HepG2 (cell line): ENCODE results near the gene DCHS2. TPM values are rescaled to one million over a fixed set of nuclear protein-coding genes. Genes with fewer than 3 reads are reported as not detected.

Experiments used
- BCLAF1 ChIP-seq: fragments of 450-650 bp; IDR thresholded peaks from 2 replicates; pipeline ENCODE4 v1.6.1; 2017; ENCODE audit warnings: mild to moderate bottlenecking
- ZNF180 ChIP-seq: sonication (generic); formaldehyde crosslinking; IDR thresholded peaks from 2 replicates; pipeline ENCODE4 v1.4.0; 2020; ENCODE audit warnings: low read depth, missing genetic modification reagents, borderline replicate concordance
- ZNF646 ChIP-seq: sonication (generic); formaldehyde crosslinking; IDR thresholded peaks from 2 replicates; pipeline ENCODE4 v1.9.0; 2021; ENCODE audit warnings: mild to moderate bottlenecking, missing genetic modification reagents
- ZNF800 ChIP-seq: sonication (generic); formaldehyde crosslinking; IDR thresholded peaks from 2 replicates; pipeline ENCODE4 v1.4.0; 2020; ENCODE audit warnings: missing genetic modification reagents
- polyA plus RNA-seq, 8 experiments: library from polyadenylated mRNA; depleted of rRNA in 3 of 8; stranded (reverse) in 7 of 8; unstranded in 1 of 8; fragments of >200 nt; fragmentation: Illumina TruSeq in 4 of 8; extraction: Trizol in 4 of 8; gene quantifications; 2 replicates each; pipeline versions ENCODE4 v1.2.1 to v1.2.3, GENCODE V29; 2011 to 2016; ENCODE audit warnings: low read depth in 4 of 8, missing spikeins in 1 of 8, mixed read lengths in 1 of 8; ENCODE audit not compliant: insufficient read depth in 1 of 8
- total RNA-seq, 5 experiments: library from RNA; depleted of rRNA; stranded (reverse); fragments of >200 nt; fragmentation: Illumina TruSeq; extraction: Trizol; gene quantifications; 2 replicates each; pipeline ENCODE4 v1.2.3, GENCODE V29; 2016; ENCODE audit warnings: low read depth in 1 of 5

DCHS2 gene
- total and polyA plus RNA-seq, 2 of the 13 experiments (the other 11 are each of a cell fraction or from before 2014, with no cell fraction given) = 0.03 TPM; not detected in 1

GRCh38 chr4:154389148-154389547, 102.5 kb downstream of the DCHS2 start (continued):
- TF ChIP-seq ZNF646 (CRISPR knock-in tag) (no peak), ZNF180 (no peak), BCLAF1 (no peak), ZNF800 (no peak)
